Measurements from ENCODE around the gene AHRR.
"Not testable (repeated sequence)": the region's sequence is repeated elsewhere in the genome, so short reads cannot be mapped to it uniquely, and the experiment has no call there.

Gene AHRR

DNA sequence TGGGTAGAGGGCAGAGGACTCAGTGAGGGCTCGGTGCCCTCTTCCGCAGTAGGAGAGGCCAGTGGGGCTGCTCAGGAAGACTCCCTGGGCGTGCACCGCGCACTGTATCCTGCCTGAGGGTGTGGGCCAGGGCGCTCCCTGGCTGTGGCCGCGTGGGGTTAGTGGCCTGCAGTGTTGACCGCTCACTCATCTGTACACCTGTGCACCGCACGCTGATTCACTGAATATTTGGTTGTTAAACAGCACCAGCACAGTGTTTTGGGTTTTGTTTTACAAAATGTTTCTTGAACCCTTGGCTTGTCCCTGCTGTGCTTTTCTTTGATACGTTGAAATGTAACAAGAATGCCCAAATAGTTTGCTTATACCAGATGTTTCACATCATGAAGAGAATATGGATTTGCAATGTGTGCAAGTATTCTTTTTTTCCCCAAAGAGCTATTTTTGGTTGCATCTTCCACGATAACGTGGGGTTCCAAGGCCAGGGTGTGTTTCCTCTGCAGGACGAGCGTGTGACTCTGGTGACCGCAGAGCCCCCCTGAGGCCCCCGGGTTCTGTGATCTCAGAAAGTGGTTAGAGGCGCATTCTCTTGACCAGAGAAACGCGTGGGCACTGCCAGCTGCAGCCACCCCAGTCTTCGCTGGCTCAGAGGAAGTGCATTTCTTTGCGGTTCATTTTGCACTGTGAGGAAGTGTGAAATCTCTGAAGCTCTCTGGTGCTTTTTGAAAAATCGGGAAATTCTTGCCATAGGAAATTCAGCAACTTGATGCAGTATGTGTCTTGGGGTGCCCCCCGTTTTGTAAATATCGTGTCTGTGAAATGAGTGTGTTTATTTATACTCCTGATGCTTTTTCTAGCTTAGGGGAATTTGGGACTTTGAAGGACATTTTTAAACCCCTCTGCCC lies 46.9 kb downstream of the AHRR start:
- DNase-seq, result no peak

DNA sequence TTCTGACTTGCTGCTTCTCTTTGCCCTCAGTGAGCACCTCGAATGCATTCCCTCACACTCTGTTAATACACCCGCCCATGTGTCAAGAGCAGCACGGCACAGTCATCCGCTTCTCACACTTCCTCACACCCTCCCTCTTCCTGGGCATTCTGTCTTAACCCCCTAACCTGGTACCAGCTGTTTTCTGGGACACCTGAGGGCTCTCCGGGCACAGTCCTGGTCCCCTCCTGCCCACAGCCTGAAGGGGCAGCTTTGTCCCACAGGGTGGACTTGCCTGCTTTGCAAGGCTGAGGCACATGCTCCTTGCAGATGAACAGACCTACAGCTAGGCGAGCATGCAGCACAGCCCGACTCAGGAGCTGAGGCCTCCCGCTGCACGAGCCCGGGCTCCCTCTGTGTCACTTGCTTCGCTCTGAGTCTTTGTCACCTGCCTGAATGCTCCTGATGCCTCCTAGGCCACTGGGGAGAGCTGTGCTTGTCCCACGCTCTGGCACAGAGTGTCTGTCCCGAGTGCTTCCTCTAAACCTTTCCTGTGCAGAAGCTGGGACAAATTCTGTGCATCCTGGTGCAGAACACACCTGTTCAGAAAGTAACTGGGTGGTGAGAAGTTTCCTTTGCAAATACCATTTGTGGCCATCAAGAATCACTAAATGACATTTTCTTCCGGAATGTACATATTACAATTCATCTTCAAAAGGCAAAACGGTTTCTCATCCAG lies 47.8 kb downstream of the AHRR start:
- DNase-seq, result no peak

DNA sequence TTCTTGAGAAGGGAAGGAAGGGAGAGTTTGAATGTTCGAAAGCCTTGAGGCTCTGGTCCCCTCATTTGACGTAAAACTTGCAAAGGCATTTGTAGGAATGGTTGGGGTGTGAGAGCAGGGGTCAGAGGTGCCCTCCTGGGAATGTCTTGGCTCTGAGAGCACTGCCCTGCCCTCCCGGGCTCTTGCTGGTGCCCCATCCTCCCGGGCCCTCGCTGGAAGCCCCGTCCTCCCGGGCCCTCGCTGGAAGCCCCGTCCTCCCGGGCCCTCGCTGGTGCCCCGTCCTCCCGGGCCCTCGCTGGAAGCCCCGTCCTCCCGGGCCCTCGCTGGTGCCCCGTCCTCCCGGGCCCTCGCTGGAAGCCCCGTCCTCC lies 48.3 kb downstream of the AHRR start:
- not testable (repeated sequence) for DNase-seq

DNA sequence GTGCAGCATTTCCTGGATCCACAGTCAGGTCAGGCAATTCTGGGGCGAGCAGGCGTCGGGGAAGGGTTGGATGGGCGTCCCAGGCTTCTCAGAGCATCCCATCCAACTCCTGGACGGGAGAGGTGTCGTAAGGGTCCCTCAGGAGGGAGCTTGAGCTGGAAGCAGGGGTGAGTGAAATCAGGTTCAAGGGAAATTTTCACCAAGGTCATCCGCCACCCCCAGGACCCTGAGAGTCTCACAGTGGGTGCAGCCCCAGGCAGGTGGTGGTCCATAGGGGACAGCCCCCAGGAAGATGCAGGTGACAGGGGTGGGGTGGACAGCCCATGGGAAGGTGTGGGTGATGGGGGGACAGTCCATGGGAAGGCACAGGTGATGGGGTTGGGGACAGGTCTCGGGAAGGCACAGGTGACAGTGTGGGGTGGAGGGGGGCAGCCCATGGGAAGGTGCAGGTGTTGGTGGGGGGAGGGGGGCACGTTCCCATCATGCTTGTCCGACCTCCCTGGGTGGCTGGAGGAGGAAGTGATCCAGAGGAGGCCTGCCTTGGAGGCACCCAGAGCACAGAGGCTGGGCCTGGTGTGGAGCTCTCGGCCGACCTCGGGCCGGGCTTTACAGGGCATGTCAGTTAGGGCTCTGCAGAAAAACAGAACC lies 48.9 kb downstream of the AHRR start:
- no peak for DNase-seq

DNA sequence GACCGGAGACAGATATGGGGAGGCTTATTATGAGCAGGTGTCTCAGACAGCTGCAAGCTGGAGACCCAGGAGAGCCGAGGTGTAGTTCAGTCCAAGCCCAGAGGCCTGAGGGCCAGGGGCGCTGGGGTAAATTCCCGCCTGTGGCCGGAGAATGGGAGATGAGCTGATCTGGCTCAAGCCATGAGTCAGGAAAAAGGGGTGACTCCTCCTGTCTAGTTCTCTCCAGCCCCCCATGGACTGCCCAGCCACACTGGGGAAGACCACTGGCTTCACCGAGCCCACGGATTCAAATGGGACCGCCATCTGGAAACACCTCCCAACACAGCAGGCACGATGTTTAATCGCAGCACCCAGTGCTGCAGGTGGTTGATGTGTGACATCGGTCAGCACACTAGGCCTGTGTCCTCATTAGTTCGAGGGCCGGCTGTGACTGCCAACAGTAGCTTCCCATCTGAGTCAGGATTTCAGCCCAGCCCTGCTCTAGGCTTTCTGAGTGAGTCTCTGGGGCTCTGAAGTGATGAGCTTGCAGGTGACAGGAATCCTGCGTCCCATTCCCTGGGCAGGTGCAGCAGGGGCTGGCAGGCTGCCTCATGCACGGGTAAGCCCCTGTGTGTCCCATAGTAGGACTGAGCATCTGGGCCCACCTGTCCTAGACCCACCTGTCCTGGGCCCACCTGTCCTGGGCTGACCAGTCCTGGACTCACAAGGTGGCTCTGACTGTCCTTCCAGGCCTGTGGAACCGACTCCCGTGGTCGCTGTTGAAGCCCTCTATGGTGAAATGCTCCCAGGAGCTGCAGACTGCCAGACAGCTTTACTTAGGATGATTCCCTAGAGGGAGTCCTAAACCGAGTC lies 49.7 kb downstream of the AHRR start:
- DNase-seq, result peak; percentile 17

DNA sequence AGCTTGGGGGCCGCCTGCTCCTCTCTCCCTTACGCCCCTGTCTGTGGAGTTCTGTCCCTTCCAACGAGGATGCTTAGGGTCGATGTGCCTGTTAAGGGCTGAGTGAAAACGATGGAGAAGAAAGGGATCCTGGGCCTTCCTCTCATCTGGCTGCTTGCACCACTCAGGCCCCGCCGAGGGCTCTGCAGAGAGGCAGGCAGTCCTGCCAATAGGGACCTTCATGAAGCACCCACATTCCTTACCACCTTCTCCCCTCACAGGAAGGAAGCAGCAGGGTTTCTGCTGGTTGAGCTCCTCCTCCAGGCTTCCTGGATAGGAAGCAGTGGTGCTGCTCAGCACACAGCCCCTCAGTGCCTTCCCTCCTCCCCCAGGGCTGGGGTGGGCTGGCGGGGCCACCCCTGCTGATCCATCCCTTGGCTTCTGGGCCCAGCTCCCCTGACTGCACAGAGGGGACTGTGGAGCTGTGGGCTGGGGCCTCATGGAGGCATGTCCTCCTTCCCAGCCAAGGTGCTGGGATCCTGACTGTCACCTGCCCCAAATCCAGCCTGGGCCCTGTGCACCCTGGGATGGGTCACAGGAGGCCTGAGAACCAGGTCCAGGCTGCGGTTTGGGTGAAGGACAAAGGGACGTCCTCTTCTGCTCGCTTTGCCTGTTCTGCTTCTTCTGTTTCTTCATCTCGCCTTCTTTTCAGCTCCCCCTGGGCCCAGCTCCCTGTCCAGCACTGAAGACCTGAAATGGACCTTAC lies 50.5 kb downstream of the AHRR start:
- no peak for DNase-seq

DNA sequence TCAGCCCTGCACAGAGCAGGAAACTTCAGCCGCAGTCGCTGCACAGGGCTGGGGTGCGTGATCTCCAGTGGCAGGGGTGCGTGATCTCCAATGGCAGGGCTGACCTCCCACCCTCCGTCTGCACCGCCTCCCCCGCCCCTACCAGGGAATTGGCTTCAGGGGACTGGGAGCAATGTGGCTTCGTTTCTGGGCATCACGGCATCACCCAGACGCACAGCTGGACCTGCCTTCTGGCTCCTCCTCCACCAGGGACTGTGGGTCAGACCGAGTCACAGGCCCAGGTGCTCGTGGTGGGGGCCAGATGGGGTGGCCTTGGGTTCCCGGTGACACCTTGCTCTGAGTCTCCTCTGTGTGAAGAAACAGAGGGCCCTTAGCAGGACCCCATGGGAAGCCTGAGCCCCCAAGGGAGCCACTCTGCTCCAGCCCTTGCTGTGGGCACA lies 51.1 kb downstream of the AHRR start:
- DNase-seq, result no peak

DNA sequence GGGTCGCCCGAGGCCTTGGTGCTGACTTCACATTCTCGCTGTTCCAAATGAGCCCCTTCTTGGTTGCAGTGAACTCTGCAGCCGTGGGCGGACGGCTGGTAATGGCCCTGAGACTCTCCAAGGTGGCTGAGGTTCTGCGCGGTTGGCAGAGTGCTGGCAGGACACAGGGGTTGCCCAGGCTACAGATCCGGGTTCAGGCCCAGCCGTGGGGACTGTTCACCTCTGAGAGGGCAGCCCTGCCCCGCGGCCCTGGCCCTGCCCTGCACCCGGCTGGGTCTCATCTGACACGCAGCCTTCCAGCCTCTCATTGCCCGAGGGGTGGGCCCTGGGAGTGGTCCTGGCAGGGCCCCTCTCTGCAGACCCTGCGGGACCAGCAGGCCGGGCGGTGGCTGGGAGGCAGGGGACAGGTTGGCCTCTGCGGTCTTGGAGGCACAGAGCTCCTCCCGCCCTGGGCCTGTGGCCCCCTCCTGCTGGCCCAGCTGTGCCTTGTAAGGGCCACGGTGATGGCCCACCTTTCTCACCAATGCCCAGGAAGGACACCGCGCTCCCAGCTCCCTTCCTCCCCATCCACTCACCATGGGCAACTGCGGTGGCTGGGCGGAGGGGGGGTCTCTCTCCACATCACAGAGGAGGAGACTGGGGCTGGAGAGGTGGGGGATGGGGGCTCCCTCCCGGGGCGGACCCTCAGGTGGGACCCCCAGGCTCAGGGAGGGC lies 51.6 kb downstream of the AHRR start:
- DNase-seq, result peak; percentile 56

DNA sequence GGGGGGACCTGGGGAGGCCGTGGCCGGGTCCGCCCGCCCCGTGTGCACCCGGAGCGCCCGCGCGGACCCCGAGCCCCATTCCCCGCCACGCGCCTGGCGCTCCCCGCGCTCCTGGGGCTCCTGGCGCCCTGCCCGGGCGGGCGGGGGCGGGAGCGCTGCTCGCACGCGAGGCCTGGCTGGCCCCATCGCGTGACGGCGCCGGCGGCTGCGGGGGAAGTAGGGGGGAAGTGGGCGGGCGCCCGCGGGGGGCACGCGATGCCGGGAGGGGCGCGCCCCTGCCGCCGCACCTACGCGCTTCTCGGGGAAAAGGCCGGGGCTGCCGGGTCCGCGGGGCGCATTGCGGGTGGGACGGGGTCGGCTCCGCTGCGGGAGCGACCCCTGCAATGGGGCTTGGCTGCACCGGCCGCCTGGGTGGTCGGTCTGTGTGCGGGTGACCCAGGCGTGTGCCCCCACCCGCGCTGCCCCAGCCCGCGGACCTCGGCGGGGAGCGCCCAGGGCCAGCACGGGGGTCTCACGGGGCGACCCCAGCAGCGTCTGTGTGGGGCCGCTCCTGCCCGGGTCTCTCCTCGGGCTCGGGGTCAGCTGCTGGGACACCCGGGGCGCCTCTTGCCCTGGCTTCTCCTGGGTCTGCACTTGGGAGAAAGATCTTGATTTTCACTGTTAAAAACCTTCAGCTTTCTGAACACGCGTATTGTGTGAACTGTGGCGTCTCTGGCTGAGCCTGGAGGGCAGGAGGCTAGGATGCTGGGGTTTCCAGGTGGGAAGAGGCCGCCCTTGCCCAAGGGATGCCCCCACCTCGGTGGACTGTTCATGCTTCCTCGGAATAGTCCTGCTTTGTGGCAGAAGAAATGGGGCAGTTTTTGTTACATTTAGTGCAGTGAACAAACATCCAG lies 52.4 kb downstream of the AHRR start:
- peak; percentile 56 for DNase-seq

DNA sequence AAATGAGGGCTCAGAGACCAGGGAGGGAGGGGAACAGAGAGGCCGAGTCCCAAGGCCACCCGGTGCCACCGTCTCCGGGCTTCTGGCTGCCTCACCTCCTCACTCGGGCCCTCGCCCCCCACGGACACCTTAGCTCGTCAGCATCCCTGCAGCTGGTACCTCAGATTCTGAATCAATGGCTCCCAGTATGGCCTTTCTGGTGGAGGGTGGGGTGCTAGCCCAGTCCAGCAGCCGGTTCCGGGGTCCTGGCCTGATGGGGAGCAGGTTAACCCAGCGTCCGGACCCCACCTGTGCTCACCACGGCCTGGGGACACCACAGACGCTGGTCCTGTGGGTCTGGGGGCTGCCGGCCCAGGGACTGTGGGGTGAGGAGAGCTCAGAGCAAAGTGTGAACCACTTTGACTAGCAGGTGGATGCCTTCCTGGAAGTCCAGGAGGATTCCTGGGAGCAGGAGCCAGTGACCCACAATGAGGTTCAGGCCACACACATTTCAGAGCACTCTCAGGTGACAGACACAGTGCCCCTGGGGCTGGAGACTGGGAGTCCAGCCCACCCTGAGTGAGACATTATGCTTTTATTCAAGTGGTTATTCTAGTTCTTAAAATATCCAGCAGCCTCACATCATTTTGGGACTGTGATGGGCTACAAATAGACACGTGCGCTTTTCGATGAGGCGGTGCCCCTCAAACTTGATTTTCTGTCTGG lies 53.3 kb downstream of the AHRR start:
- no peak for DNase-seq

DNA sequence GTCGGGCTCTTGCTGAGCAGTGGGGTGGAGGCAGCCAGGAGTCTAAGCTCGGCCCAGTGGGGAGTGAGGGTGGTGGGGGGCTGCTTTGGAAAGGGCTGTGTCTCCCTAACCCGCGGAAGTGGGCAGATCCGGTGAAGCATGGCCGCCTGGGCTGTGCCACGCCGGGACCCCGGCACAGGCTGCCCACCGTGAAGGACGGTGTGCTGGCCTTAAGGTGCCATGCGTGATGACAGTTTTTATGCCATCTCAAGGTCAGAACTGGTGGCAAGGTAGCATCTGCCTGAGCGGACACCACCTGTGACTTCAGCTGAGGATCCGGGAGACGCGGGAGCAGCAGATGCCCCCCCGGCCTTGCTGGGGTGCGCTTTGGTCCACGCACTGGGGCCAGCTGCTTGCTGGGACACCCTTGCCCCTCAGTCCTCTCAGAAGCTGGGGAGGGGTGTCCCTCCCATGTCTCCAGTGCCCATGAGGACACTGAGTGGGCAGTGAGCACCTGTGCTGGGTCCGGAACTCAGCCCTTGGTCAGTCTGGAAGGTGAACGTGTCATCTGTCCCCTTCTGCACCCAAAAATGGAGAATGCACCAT lies 53.9 kb downstream of the AHRR start:
- no peak for DNase-seq

DNA sequence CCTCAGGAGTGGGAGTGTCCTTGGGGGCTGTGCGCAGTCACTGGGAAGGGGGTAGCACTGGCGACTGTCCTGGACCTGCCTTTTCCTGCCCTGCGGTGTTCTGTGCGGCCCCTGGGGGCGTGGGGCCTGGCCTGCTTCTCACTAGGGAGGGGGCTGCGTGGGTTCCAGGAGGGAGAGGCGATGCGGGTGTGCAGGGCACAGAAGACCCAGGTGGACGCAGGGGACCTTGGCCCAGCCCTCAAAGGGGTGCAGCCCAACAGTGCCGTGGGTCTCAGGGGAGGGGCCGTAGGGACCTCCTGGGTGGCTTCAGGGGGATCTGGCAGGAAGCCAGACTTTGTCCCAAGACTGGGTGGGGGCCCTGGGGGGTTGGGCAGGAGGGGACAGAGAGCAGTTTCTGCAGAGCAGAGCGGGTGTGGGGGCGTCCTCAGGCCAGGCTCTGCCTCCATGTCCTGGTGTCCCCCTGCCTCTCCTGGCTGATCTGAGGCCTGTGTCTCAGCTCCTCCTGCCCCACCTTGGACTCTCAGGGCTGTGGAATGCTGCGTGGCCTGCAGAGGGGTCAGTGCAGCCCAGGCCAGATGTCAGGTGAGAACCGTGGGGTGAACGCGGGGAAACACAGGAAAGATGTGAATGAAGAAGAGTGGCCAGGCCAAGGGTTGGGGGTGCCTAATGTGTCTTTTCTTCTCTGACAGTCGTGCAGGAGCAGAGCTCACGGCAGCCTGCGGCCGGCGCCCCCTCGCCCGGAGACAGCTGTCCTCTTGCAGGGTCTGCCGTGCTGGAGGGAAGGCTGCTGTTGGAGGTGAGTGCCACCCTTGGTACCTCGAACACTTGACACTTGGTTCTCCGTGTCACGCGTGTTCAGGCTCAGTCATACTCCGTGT lies 54.6 kb downstream of the AHRR start:
- DNase-seq, result no peak

DNA sequence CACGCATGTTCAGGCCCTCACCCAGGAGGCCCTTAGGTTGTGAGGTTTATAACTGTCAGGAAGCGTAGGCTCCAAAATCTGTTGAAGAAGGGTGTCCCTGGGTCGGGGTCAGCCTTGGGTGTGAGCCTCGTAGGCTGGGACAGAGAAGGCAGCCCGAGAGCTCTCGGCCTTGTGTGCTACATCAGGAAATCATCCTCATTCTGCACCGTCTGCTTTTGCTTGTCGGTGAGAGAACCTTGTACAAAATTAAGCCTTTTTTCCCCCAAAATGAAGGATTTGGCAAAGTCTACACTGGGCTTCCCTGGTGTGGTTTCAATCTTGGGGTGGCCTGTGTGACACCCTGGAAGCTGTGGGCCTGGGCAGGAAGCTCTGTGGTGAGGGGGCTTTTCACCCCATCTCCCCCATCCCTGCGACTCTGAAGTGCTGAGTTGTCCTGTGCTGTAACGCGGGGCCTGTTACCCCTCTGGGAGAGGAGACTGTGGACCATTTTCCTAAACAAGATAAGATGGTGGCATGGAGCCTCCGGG lies 55.3 kb downstream of the AHRR start:
- DNase-seq, result no peak

DNA sequence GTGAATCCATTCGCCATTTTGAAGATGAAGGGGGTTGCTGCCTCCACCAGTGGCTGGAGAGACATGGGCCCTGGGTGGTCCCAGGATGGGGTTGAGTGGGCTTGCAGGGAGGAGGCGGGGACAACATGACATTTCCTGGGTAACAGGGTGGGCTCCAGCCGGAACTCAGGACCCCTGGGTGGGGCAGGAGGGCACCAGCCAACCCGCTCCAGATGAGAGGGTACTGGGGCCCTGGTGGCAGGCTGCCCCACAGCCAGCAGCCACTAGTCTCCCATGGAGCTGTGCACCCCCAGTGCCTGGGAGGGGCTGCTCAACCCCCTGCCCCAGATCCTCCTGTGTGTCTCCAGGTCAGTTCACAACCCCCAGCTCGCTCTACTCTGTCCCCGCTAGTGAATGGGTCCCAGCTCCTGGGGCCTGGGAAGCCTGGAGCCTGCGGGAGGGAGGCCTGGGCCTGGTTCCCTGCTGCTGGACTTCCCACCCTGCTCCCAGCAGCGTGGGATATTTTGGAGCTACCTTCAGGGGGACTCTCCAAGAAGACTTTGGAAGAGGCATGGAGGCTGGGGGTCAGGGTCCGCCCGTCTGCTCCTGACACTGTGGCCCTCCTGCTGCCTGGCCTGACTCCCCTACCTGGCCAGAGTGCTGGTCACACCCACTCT lies 55.9 kb downstream of the AHRR start:
- DNase-seq, result no peak

DNA sequence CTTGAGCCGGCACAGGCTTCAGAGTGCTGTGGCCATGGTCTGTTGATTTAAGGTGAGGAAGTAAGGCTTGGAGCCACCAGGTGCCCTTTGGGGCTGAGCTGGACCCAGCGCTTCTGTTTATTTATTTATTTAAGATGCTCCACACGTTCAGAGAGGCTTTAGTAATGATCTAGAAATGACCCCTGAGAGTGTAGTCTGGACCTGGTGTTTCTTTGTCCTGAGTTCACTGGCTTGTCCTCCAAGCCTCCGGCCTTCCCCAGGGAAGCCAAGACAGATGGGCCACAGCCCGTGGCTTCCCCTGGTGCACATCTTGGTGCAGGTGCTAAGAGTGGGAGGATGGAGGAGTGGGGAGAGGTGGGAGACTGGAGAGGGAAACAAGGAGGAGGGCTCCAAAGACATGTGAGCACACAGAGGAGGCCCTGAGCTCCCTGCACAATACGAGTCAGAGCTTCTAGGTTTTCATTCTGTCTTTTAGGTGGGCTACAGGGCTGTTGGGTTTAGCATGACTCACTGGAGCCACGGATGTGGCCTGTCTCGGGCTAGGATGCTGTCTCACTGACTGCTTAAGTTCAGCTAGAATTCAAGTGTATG lies 56.9 kb downstream of the AHRR start:
- DNase-seq, result no peak

DNA sequence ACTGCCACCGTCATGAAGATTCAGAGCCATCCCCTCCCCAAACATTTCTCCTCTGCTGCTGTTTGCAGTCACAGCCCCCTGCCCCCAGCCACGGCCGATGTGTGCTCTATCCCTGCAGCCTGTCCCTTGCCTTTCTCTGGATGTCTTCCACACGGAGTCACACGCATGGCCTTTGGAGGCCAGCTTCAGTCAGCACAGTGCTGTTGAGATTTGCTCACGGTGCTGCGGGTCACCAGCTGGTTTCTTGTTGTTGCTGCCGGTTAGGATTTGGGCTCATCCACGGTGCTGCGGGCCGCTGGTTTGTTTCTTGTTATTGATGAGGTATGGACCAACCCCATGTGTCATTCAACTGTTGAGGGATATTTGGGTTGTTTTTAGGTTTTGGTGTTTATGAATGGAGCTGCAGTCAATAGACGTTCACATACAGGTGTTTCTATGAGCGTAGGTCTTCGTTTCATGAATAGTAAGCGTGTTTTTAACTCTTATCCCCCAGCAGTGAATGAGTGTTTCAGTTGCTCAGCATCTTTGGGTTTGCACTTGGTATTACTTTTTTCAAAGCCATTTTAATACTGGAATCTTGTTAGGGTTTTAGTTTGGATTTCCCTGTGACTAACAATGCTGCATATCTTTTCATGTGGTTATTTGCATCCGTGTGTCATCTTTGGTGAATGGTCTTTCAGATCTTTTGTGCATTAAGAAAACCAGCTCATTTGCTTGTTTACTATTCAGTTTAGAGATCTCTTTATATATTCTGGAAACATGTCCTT lies 57.6 kb downstream of the AHRR start:
- DNase-seq, result no peak
